DND-41 (cell line): ENCODE results near the gene KRTAP19-2.

Experiments
- EZH2 ChIP-seq: IDR thresholded peaks from 3 replicates; pipeline ENCODE4 v1.6.1; 2012; ENCODE audit warnings: borderline replicate concordance, low read depth, mild to moderate bottlenecking, moderate library complexity, low read length, inconsistent platforms; ENCODE audit not compliant: severe bottlenecking
- TF ChIP-seq, protein P1 (sequence below): IDR thresholded peaks from 2 replicates; pipeline ENCODE4 v1.5.1; 2012; ENCODE audit warnings: borderline replicate concordance, low read length, moderate library complexity, mild to moderate bottlenecking; ENCODE audit not compliant: poor library complexity, severe bottlenecking; ENCODE audit errors: extremely low read depth

DNA sequence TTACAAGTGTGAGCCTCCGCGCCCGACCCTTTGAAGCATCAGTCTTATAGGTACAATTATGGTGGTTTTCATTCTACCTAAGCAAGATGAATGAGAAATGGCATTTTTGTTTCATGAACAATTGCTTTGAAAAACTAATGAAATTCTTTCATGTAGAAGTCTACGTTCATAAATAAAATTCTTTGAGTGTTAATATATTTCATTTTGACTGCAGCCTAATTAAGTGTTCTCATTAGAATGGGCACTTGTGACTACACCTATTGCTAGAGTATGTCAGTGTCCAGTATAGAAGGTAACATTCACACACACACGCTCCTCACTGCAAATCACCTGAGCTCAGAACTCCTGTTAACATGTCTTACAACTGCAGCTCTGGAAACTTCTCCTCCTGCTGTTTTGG, 47.3 kb downstream of the KRTAP19-2 start, which contains the start of gene KRTAP15-1:
- TF ChIP-seq, protein P1, sequence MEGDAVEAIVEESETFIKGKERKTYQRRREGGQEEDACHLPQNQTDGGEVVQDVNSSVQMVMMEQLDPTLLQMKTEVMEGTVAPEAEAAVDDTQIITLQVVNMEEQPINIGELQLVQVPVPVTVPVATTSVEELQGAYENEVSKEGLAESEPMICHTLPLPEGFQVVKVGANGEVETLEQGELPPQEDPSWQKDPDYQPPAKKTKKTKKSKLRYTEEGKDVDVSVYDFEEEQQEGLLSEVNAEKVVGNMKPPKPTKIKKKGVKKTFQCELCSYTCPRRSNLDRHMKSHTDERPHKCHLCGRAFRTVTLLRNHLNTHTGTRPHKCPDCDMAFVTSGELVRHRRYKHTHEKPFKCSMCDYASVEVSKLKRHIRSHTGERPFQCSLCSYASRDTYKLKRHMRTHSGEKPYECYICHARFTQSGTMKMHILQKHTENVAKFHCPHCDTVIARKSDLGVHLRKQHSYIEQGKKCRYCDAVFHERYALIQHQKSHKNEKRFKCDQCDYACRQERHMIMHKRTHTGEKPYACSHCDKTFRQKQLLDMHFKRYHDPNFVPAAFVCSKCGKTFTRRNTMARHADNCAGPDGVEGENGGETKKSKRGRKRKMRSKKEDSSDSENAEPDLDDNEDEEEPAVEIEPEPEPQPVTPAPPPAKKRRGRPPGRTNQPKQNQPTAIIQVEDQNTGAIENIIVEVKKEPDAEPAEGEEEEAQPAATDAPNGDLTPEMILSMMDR = no peak
- no peak for TF ChIP-seq EZH2
